ENCODE results near the gene CFAP68. TPM values are rescaled to one million over a fixed set of nuclear protein-coding genes. Genes with fewer than 3 reads are reported as not detected.

The CFAP68 gene
- total and polyA plus RNA-seq, 9 of the 15 experiments (the other 6 are each of a cell fraction or from before 2014, with no cell fraction given) = 22.8 to 72.3 (median 52.5) TPM

GRCh38 chr11:111926505-111927391, 47.4 kb downstream of the CFAP68 start (continued):
- no peak for TF ChIP-seq DNMT1 (IDR thresholded peaks at IDR 0.05)
- TF ChIP-seq THRA (IDR thresholded peaks at IDR 0.05) = no peak
- TF ChIP-seq UBTF (IDR thresholded peaks at IDR 0.05; ENCODE audit: borderline replicate concordance in 1 of 2, low read depth in 2 of 2, low read length in 2 of 2) = no peak
- no peak for TF ChIP-seq E2F8 (IDR thresholded peaks at IDR 0.05; ENCODE audit: low read depth, partially characterized antibody)
- no peak for TF ChIP-seq ZFP91 (CRISPR knock-in tag; IDR thresholded peaks at IDR 0.05)
- peak; percentile 65 for TF ChIP-seq SMARCE1 (IDR thresholded peaks at IDR 0.05)
- no peak for TF ChIP-seq ZNF778 (CRISPR knock-in tag; IDR thresholded peaks at IDR 0.05)
- no peak for TF ChIP-seq ZFP1 (CRISPR knock-in tag; IDR thresholded peaks at IDR 0.05)
- no peak for TF ChIP-seq PHF21A (IDR thresholded peaks at IDR 0.05; ENCODE audit: borderline replicate concordance, low read depth)
- TF ChIP-seq BRF2 (IDR thresholded peaks at IDR 0.05; ENCODE audit: borderline replicate concordance, insufficient read depth, insufficient read length) = no peak
- TF ChIP-seq DLX4 (CRISPR knock-in tag; IDR thresholded peaks at IDR 0.05) = no peak
- peak; percentile 45; the same call in 1 of the 2 replicates for TF ChIP-seq MYBL2 (IDR thresholded peaks at IDR 0.05; ENCODE audit: low read depth)
- TF ChIP-seq MYBL2 (CRISPR knock-in tag; IDR thresholded peaks at IDR 0.05; ENCODE audit: borderline replicate concordance) = no peak
- TF ChIP-seq MAFF (IDR thresholded peaks at IDR 0.05; ENCODE audit: low read length) = no peak
- TF ChIP-seq JUNB (CRISPR knock-in tag; conservative IDR thresholded peaks at IDR 0.05) = 0 out of 2 replicates have a peak, but pooled peaks have one; percentile 6
